H9 (cell line): Measurements from ENCODE around the gene FLNA. TPM values are rescaled to one million over a fixed set of nuclear protein-coding genes. Genes with fewer than 3 reads are reported as not detected.

Experiments
- DNase-seq: peaks from one replicate; pipeline ENCODE4 v3.0.0-alpha.2; 2017
- H2AFZ ChIP-seq: one replicate; pipeline ENCODE4 v1.6.1; 2013; ENCODE audit warnings: mild to moderate bottlenecking, low read length, control low read depth, moderate library complexity
- H2AK5ac ChIP-seq: 2 replicates; pipeline ENCODE4 v1.6.1; 2013; ENCODE audit warnings: low read length, control low read depth, mixed read lengths; ENCODE audit not compliant: insufficient read length
- H2BK120ac ChIP-seq: one replicate; pipeline ENCODE4 v1.6.1; 2013; ENCODE audit warnings: low read depth, mild to moderate bottlenecking, low read length, control low read depth, inconsistent platforms; ENCODE audit not compliant: poor library complexity, severe bottlenecking
- H2BK12ac ChIP-seq: 2 replicates; pipeline ENCODE4 v1.6.1; 2013; ENCODE audit warnings: low read length, control low read depth, mixed read lengths, low read depth; ENCODE audit not compliant: insufficient read length
- H2BK15ac ChIP-seq: 2 replicates; pipeline ENCODE4 v1.6.1; 2013; ENCODE audit warnings: low read depth, low read length, control low read depth
- H2BK20ac ChIP-seq: one replicate; pipeline ENCODE4 v1.6.1; 2013; ENCODE audit warnings: low read depth, mild to moderate bottlenecking, low read length, control low read depth, inconsistent platforms; ENCODE audit not compliant: poor library complexity, severe bottlenecking
- H2BK5ac ChIP-seq: 2 replicates; pipeline ENCODE4 v1.6.1; 2013; ENCODE audit warnings: low read length, control low read depth, mixed read lengths; ENCODE audit not compliant: insufficient read length
- H3K14ac ChIP-seq: 2 replicates; pipeline ENCODE4 v1.6.1; 2013; ENCODE audit warnings: low read length, control low read depth; ENCODE audit not compliant: insufficient read depth
- H3K18ac ChIP-seq: 2 replicates; pipeline ENCODE4 v1.6.1; 2013; ENCODE audit warnings: low read depth, mild to moderate bottlenecking, mixed read lengths, low read length, control low read depth; ENCODE audit not compliant: insufficient read length
- H3K23ac ChIP-seq: 2 replicates; pipeline ENCODE4 v1.6.1; 2013; ENCODE audit warnings: low read length, control low read depth, mixed read lengths, low read depth; ENCODE audit not compliant: insufficient read length
- H3K23me2 ChIP-seq: 2 replicates; pipeline ENCODE4 v1.6.1; 2013; ENCODE audit warnings: low read depth, mild to moderate bottlenecking, mixed read lengths, low read length, control low read depth; ENCODE audit not compliant: insufficient read length, poor library complexity, severe bottlenecking
- H3K27ac ChIP-seq: 2 replicates; pipeline ENCODE4 v1.5.1; 2013; ENCODE audit warnings: low read length, control low read depth, mixed read lengths, low read depth; ENCODE audit not compliant: insufficient read length
- H3K27me3 ChIP-seq: 2 replicates; pipeline ENCODE4 v1.6.1; 2013; ENCODE audit warnings: low read length, control low read depth, inconsistent platforms; ENCODE audit not compliant: insufficient read depth
- H3K4ac ChIP-seq: 2 replicates; pipeline ENCODE4 v1.6.1; 2013; ENCODE audit warnings: low read depth, mild to moderate bottlenecking, control low read depth, inconsistent platforms, low read length, moderate library complexity
- H3K4me1 ChIP-seq: 2 replicates; pipeline ENCODE4 v1.6.1; 2013; ENCODE audit warnings: low read length, control low read depth, inconsistent platforms; ENCODE audit not compliant: insufficient read depth
- H3K4me2 ChIP-seq: 2 replicates; pipeline ENCODE4 v1.6.1; 2013; ENCODE audit warnings: low read length, control low read depth, mixed read lengths; ENCODE audit not compliant: insufficient read length, insufficient read depth
- H3K56ac ChIP-seq: 2 replicates; pipeline ENCODE4 v1.6.1; 2013; ENCODE audit warnings: low read depth, mild to moderate bottlenecking, mixed read lengths, low read length, control low read depth; ENCODE audit not compliant: insufficient read length
- H3K79me1 ChIP-seq: 2 replicates; pipeline ENCODE4 v1.6.1; 2013; ENCODE audit warnings: low read depth, mild to moderate bottlenecking, moderate library complexity, low read length, control low read depth, inconsistent platforms; ENCODE audit not compliant: insufficient read depth, poor library complexity, severe bottlenecking
- H3K79me2 ChIP-seq: 2 replicates; pipeline ENCODE4 v1.6.1; 2013; ENCODE audit warnings: low read length, control low read depth, inconsistent platforms; ENCODE audit not compliant: insufficient read depth
- H3K9ac ChIP-seq: 2 replicates; pipeline ENCODE4 v1.6.1; 2013; ENCODE audit warnings: low read length, control low read depth, mixed read lengths; ENCODE audit not compliant: insufficient read length; ENCODE audit errors: extremely low read depth
- H3K9me3 ChIP-seq: one replicate; pipeline ENCODE4 v1.6.1; 2013; ENCODE audit warnings: low read depth, low read length, inconsistent platforms; ENCODE audit not compliant: control insufficient read depth
- H3T11ph ChIP-seq: one replicate; pipeline ENCODE4 v1.6.1; 2013; ENCODE audit warnings: mild to moderate bottlenecking, low read length, control low read depth, inconsistent platforms
- H4K20me1 ChIP-seq: one replicate; pipeline ENCODE4 v1.6.1; 2013; ENCODE audit not compliant: control insufficient read depth, insufficient read length, insufficient read depth
- H4K5ac ChIP-seq: 2 replicates; pipeline ENCODE4 v1.6.1; 2013; ENCODE audit warnings: low read depth, mild to moderate bottlenecking, mixed read lengths, low read length, control low read depth; ENCODE audit not compliant: insufficient read length
- H4K8ac ChIP-seq: replicated peaks from 2 replicates; pipeline ENCODE4 v1.6.1; 2013; ENCODE audit warnings: low read length, control low read depth, mixed read lengths, low read depth; ENCODE audit not compliant: insufficient read length
- H4K91ac ChIP-seq: 2 replicates; pipeline ENCODE4 v1.6.1; 2013; ENCODE audit warnings: low read depth, mild to moderate bottlenecking, moderate library complexity, mixed read lengths, low read length, control low read depth; ENCODE audit not compliant: insufficient read length
- H3K27ac Mint-ChIP-seq, 3 experiments: 2 replicates in 2 of 3; 3 replicates in 1 of 3; pipeline ENCODE4 v1.8.0; 2020 to 2021; ENCODE audit warnings: mixed read lengths in 3 of 3, mild to moderate bottlenecking in 1 of 3, moderate library complexity in 1 of 3
- H3K27me3 Mint-ChIP-seq: 2 replicates; pipeline ENCODE4 v1.8.0; 2021; ENCODE audit warnings: low read depth, mild to moderate bottlenecking, moderate library complexity, mixed read lengths
- H3K36me3 Mint-ChIP-seq, 3 experiments: 2 replicates in 2 of 3; 3 replicates in 1 of 3; pipeline ENCODE4 v1.8.0; 2020 to 2021; ENCODE audit warnings: low read depth in 3 of 3, mixed read lengths in 3 of 3; ENCODE audit not compliant: insufficient read depth in 1 of 3
- H3K4me1 Mint-ChIP-seq, 2 experiments: 2 replicates each; pipeline ENCODE4 v1.8.0; 2020; ENCODE audit warnings: mixed read lengths in 2 of 2
- H3K4me3 Mint-ChIP-seq, 2 experiments: 2 replicates in 1 of 2; 3 replicates in 1 of 2; pipeline ENCODE4 v1.8.0; 2020 to 2021; ENCODE audit warnings: mild to moderate bottlenecking in 2 of 2, mixed read lengths in 2 of 2, moderate library complexity in 1 of 2
- H3K9me3 Mint-ChIP-seq, 2 experiments: 2 replicates in 1 of 2; 3 replicates in 1 of 2; pipeline ENCODE4 v1.8.0; 2020; ENCODE audit warnings: mild to moderate bottlenecking in 2 of 2, mixed read lengths in 2 of 2, moderate library complexity in 1 of 2
- WGBS: extraction: QIAGEN DNeasy Blood & Tissue Kit; methylation state at CpG from one replicate; pipeline ENCODE4 v1.1.7; 2013; ENCODE audit warnings: missing lambda C conversion rate, low lambda C conversion rate, mixed read lengths; ENCODE audit not compliant: insufficient read length; ENCODE audit errors: extremely low coverage; 5-methylcytosine and 5-hydroxymethylcytosine counted together
- total RNA-seq: library from RNA; stranded (reverse); gene quantifications from 2 replicates; pipeline ENCODE4 v1.2.1, GENCODE V29; 2021
- TF ChIP-seq, protein P1 (sequence below): fragments of 200-600 bp; sonication (generic); conservative IDR thresholded peaks from 3 replicates; pipeline ENCODE4 v1.8.0; 2021; ENCODE audit warnings: antibody characterized with exemption, mild to moderate bottlenecking

FLNA gene
- total RNA-seq, 1 experiment from 2014 or later = 957 TPM

- Histone ChIP-seq H2BK5ac (no peak overlapping the region), H2BK15ac (no peak overlapping the region), H3K4ac (no peak overlapping the region), H3K23ac (no peak overlapping the region), H4K91ac (no peak overlapping the region), H3K56ac (no peak overlapping the region), H3K27me3 (no peaks in the 10 kb centered on the region), H4K8ac (no peak overlapping the region), H3K9me3 (peaks cover 28% of the 10 kb centered on the region), H3K14ac (no peak overlapping the region; the same call in 1 of the 2 replicates), H3K79me2 (no peaks in the 10 kb centered on the region), H3K23me2 (no peaks in the 10 kb centered on the region), H2AFZ (no peak overlapping the region), H3K9ac (no peak overlapping the region), H3K4me1 (no peaks in the 10 kb centered on the region), H3K18ac (no peak overlapping the region), H4K5ac (no peak overlapping the region), H2BK120ac (no peak overlapping the region), H2AK5ac (no peak overlapping the region), H2BK12ac (no peak overlapping the region), H3K79me1 (no peaks in the 10 kb centered on the region), H3K27ac (no peak overlapping the region), H2BK20ac (no peak overlapping the region), H3T11ph (no peak overlapping the region), H3K4me2 (no peak overlapping the region), H4K20me1 (peaks cover 3% of the 10 kb centered on the region)
- Mint-ChIP-seq H3K36me3 (peaks cover 36 to 84% (median 82%) of the 10 kb centered on the region in 3 experiments), H3K27ac (no peak overlapping the region), H3K27me3 (peaks cover 2% of the 10 kb centered on the region), H3K4me1 (no peaks in the 10 kb centered on the region), H3K9me3 (peaks cover 55 to 66% of the 10 kb centered on the region in 2 experiments), H3K4me3 (no peak overlapping the region)
- no peak for DNase-seq
- TF ChIP-seq, protein P1, sequence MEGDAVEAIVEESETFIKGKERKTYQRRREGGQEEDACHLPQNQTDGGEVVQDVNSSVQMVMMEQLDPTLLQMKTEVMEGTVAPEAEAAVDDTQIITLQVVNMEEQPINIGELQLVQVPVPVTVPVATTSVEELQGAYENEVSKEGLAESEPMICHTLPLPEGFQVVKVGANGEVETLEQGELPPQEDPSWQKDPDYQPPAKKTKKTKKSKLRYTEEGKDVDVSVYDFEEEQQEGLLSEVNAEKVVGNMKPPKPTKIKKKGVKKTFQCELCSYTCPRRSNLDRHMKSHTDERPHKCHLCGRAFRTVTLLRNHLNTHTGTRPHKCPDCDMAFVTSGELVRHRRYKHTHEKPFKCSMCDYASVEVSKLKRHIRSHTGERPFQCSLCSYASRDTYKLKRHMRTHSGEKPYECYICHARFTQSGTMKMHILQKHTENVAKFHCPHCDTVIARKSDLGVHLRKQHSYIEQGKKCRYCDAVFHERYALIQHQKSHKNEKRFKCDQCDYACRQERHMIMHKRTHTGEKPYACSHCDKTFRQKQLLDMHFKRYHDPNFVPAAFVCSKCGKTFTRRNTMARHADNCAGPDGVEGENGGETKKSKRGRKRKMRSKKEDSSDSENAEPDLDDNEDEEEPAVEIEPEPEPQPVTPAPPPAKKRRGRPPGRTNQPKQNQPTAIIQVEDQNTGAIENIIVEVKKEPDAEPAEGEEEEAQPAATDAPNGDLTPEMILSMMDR = no peak
- WGBS = no CpG with 5 or more reads among the region's 13 CpGs
Observed at GRCh38 chrX:154356596-154356995, 17.8 kb downstream of the FLNA start.
